NCI-H82 treated with DMSO at 0.1 percent for 48 hours (cell line): ENCODE measurements around the gene POSTN.

ENCODE experiments used
- DNase-seq: peaks from one replicate; lab custom pipeline; 2025; ENCODE audit not compliant: unreplicated experiment; lab: John Stamatoyannopoulos, UW

Gene POSTN

DNA sequence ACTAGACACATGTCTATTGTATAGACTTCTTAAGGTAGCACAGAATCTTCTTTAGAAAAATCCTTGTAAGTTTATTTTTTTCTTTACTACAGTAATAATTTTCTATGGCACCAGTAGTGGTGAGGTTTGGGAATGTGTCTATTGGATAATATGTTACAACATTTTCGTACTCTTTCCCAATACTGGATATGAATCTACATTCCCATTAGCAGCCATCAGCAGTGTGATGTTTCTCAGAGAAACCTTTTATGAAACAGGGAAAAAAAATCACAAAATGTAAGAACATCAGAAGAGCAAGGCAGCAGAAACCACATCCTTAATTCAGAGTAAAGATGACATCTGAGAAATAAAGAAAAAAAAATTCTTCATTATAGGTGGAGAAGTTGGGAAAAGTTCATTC is 83.3 kb downstream of the POSTN start:
- DNase-seq: no peak
